Muscle layer of duodenum (tissue), 2 donors: Measurements from ENCODE around the gene PRR3.

Experiments
- H3K27ac ChIP-seq: one replicate; pipeline ENCODE4 v1.7.0; 2013; ENCODE audit warnings: mild to moderate bottlenecking, low read length
- H3K27me3 ChIP-seq: one replicate; pipeline ENCODE4 v1.7.0; 2013; ENCODE audit warnings: low read depth, mild to moderate bottlenecking, control low read depth, low read length
- H3K36me3 ChIP-seq, 2 donors: one replicate each; pipeline ENCODE4 v1.7.0; 2013; ENCODE audit warnings: low read length in 2 of 2, control low read depth in 1 of 2, mild to moderate bottlenecking in 1 of 2; ENCODE audit not compliant: insufficient read depth in 2 of 2, control insufficient read depth in 1 of 2
- H3K4me1 ChIP-seq, 2 donors: one replicate each; pipeline ENCODE4 v1.7.0; 2013; ENCODE audit warnings: low read length in 2 of 2, mild to moderate bottlenecking in 2 of 2, control low read depth in 1 of 2, moderate library complexity in 1 of 2; ENCODE audit not compliant: insufficient read depth in 2 of 2, control insufficient read depth in 1 of 2
- H3K4me3 ChIP-seq, 2 donors: one replicate each; pipeline ENCODE4 v1.7.0; 2013; ENCODE audit warnings: low read length in 2 of 2, low read depth in 1 of 2, mild to moderate bottlenecking in 1 of 2
- H3K9me3 ChIP-seq, 2 donors: one replicate each; pipeline ENCODE4 v1.7.0; 2013; ENCODE audit warnings: low read length in 2 of 2, control low read depth in 1 of 2, mild to moderate bottlenecking in 1 of 2; ENCODE audit not compliant: control insufficient read depth in 1 of 2
- donor health status: healthy.

PRR3 gene

GRCh38 chr6:30556066-30556905 lies 809 bp upstream of the PRR3 start, which contains the start of gene GNL1:
Gene GNL1, minus strand, starts transcription at chr6:30556489. Its CDS starts 286 bp downstream, at chr6:30556203.
- H3K4me1 ChIP-seq = peaks cover 7 to 14% of the 10 kb centered on the region in 2 donors
- H3K4me3 ChIP-seq = peak within 1 kb of the TSS; percentile 99
- H3K27ac ChIP-seq = peak within 1 kb of the TSS; percentile 95
- H3K27me3 ChIP-seq = no peaks in the 10 kb centered on the region
- no peaks in the 10 kb centered on the region for H3K9me3 ChIP-seq
- peaks cover 26 to 30% of the 10 kb centered on the region in 2 donors for H3K36me3 ChIP-seq

GRCh38 chr6:30557683-30557981 lies 537 bp downstream of the PRR3 start:
- H3K9me3 ChIP-seq = no peaks in the 10 kb centered on the region
- H3K4me1 ChIP-seq = peaks cover 7 to 14% of the 10 kb centered on the region in 2 donors
- H3K27me3 ChIP-seq = no peaks in the 10 kb centered on the region
- peak overlapping the region; percentile 99 for H3K4me3 ChIP-seq
- peaks cover 28% of the 10 kb centered on the region in 2 donors for H3K36me3 ChIP-seq
- H3K27ac ChIP-seq = peak overlapping the region; percentile 95

- Histone ChIP-seq H3K36me3 (peaks cover 18% of the 10 kb centered on the region in 2 donors), H3K9me3 (no peaks in the 10 kb centered on the region), H3K4me3 (no peak overlapping the region), H3K4me1 (peaks cover 7 to 14% of the 10 kb centered on the region in 2 donors), H3K27ac (no peak overlapping the region), H3K27me3 (no peaks in the 10 kb centered on the region)
These were observed 3.8 kb downstream of the PRR3 start for GRCh38 chr6:30560930-30561329.

GRCh38 chr6:30562470-30563425 lies 5.7 kb downstream of the PRR3 start:
- Histone ChIP-seq H3K9me3 (no peaks in the 10 kb centered on the region), H3K27ac (no peak overlapping the region), H3K4me3 (no peak overlapping the region)

GRCh38 chr6:30564114-30564513 lies 7.0 kb downstream of the PRR3 start:
- Histone ChIP-seq H3K27me3 (no peaks in the 10 kb centered on the region), H3K27ac (no peak overlapping the region), H3K4me1 (no peaks in the 10 kb centered on the region), H3K9me3 (no peaks in the 10 kb centered on the region), H3K36me3 (peaks cover 18% of the 10 kb centered on the region in 2 donors), H3K4me3 (no peak overlapping the region)

More at GRCh38 chr6:30562470-30563425, 5.7 kb downstream of the PRR3 start:
- Histone ChIP-seq H3K27me3 (no peaks in the 10 kb centered on the region), H3K4me1 (peaks cover 5 to 8% of the 10 kb centered on the region in 2 donors), H3K36me3 (peaks cover 18% of the 10 kb centered on the region in 2 donors)

GRCh38 chr6:30565772-30566171 lies 8.7 kb downstream of the PRR3 start:
- Histone ChIP-seq H3K27me3 (no peaks in the 10 kb centered on the region), H3K27ac (no peak overlapping the region), H3K4me1 (peaks cover 3 to 7% of the 10 kb centered on the region in 2 donors), H3K36me3 (peaks cover 18% of the 10 kb centered on the region in 2 donors), H3K4me3 (no peak overlapping the region), H3K9me3 (no peaks in the 10 kb centered on the region)

GRCh38 chr6:30568245-30568644 lies 11.2 kb downstream of the PRR3 start:
- H3K27ac ChIP-seq = no peak overlapping the region
- H3K27me3 ChIP-seq = no peaks in the 10 kb centered on the region
- peaks cover under 1 to 2% of the 10 kb centered on the region in 2 donors for H3K36me3 ChIP-seq
- no peaks in the 10 kb centered on the region for H3K9me3 ChIP-seq
- H3K4me3 ChIP-seq = no peak overlapping the region
- peaks cover 9 to 23% of the 10 kb centered on the region in 2 donors for H3K4me1 ChIP-seq

- Histone ChIP-seq H3K4me1 (peaks cover 9 to 29% of the 10 kb centered on the region in 2 donors), H3K36me3 (peaks cover 0 to under 1% of the 10 kb centered on the region in 2 donors), H3K27me3 (no peaks in the 10 kb centered on the region), H3K4me3 (peak overlapping the region; percentile 74 to 90), H3K9me3 (no peaks in the 10 kb centered on the region), H3K27ac (peak overlapping the region; percentile 91)
These were observed 13.2 kb downstream of the PRR3 start for GRCh38 chr6:30570263-30570662.

- H3K27me3 ChIP-seq = no peaks in the 10 kb centered on the region
- H3K9me3 ChIP-seq = no peaks in the 10 kb centered on the region
- peaks cover 0 to 5% of the 10 kb centered on the region in 2 donors for H3K36me3 ChIP-seq
- H3K27ac ChIP-seq = peak overlapping the region; percentile 91
- H3K4me3 ChIP-seq = peak overlapping the region; percentile 74 to 90
- peaks cover 9 to 29% of the 10 kb centered on the region in 2 donors for H3K4me1 ChIP-seq
These were observed 13.6 kb downstream of the PRR3 start for GRCh38 chr6:30570740-30571074.

GRCh38 chr6:30571075-30571761 lies 14.1 kb downstream of the PRR3 start, which contains the start of gene ABCF1:
Gene ABCF1, plus strand, starts transcription at chr6:30571442. Its CDS starts 46 bp downstream, at chr6:30571488.
- Histone ChIP-seq H3K9me3 (no peaks in the 10 kb centered on the region), H3K27me3 (no peaks in the 10 kb centered on the region), H3K4me3 (peak within 1 kb of the TSS; percentile 74 to 90), H3K27ac (peak within 1 kb of the TSS; percentile 92), H3K4me1 (peaks cover 9 to 29% of the 10 kb centered on the region in 2 donors), H3K36me3 (peaks cover 0 to 5% of the 10 kb centered on the region in 2 donors)

GRCh38 chr6:30571762-30572082 lies 14.6 kb downstream of the PRR3 start:
- Histone ChIP-seq H3K4me1 (peaks cover 9 to 29% of the 10 kb centered on the region in 2 donors), H3K36me3 (peaks cover 2 to 9% of the 10 kb centered on the region in 2 donors), H3K4me3 (peak overlapping the region; percentile 74 to 90), H3K9me3 (no peaks in the 10 kb centered on the region), H3K27ac (peak overlapping the region; percentile 92), H3K27me3 (no peaks in the 10 kb centered on the region)
